HepG2 (cell line): ENCODE results near the gene DOK4. TPM values are rescaled to one million over a fixed set of nuclear protein-coding genes. Genes with fewer than 3 reads are reported as not detected.

ENCODE experiments used
- HIVEP1 ChIP-seq: sonication (generic); formaldehyde crosslinking; IDR thresholded peaks from 2 replicates; pipeline ENCODE4 v1.4.0; 2020; ENCODE audit warnings: mild to moderate bottlenecking, missing genetic modification reagents
- HMG20B ChIP-seq: conservative IDR thresholded peaks from 2 replicates; pipeline ENCODE4 v1.6.1; 2016; ENCODE audit warnings: missing genetic modification reagents, missing compliant biosample characterization
- HNF4A ChIP-seq: sonication (generic); formaldehyde crosslinking; IDR thresholded peaks from 2 replicates; pipeline ENCODE4 v1.4.0; 2020; ENCODE audit warnings: missing genetic modification reagents
- HNRNPLL ChIP-seq: fragments of 200-400 bp; formaldehyde crosslinking; IDR thresholded peaks from 2 replicates; pipeline ENCODE4 v1.6.1; 2017; ENCODE audit warnings: mild to moderate bottlenecking, low read depth, low read length; ENCODE audit not compliant: poor library complexity, severe bottlenecking
- JUN ChIP-seq: sonication (generic); formaldehyde crosslinking; IDR thresholded peaks from 2 replicates; pipeline ENCODE4 v1.4.0; 2020; ENCODE audit warnings: mild to moderate bottlenecking, missing genetic modification reagents
- KDM6A ChIP-seq: IDR thresholded peaks from 2 replicates; pipeline ENCODE4 v1.6.1; 2016; ENCODE audit warnings: low read depth
- PCBP2 ChIP-seq: fragments of 200-400 bp; formaldehyde crosslinking; optimal IDR thresholded peaks from 2 replicates; pipeline ENCODE3; 2018; ENCODE audit warnings: low read length, low read depth; ENCODE audit not compliant: poor library complexity, severe bottlenecking
- RNF219 ChIP-seq: sonication (generic); formaldehyde crosslinking; IDR thresholded peaks from 2 replicates; pipeline ENCODE4 v1.5.0; 2020; ENCODE audit warnings: mild to moderate bottlenecking, missing genetic modification reagents
- SP4 ChIP-seq: sonication (generic); formaldehyde crosslinking; IDR thresholded peaks from 2 replicates; pipeline ENCODE4 v1.8.1; 2023; ENCODE audit warnings: mild to moderate bottlenecking, missing genetic modification reagents
- SYNCRIP ChIP-seq: fragments of 200-400 bp; formaldehyde crosslinking; IDR thresholded peaks from 2 replicates; pipeline ENCODE4 v1.6.1; 2018; ENCODE audit warnings: mild to moderate bottlenecking, low read depth, low read length; ENCODE audit not compliant: insufficient read depth
- TCF7 ChIP-seq: sonication (generic); IDR thresholded peaks from 2 replicates; pipeline ENCODE4 v1.6.1; 2016; ENCODE audit warnings: antibody characterized with exemption, low read depth
- THAP9 ChIP-seq: sonication (generic); formaldehyde crosslinking; IDR thresholded peaks from 2 replicates; pipeline ENCODE4; 2020; ENCODE audit warnings: missing genetic modification reagents, mild to moderate bottlenecking, borderline replicate concordance
- ZBTB20 ChIP-seq: sonication (generic); formaldehyde crosslinking; IDR thresholded peaks from 2 replicates; pipeline ENCODE4 v1.8.1; 2023; ENCODE audit warnings: missing genetic modification reagents, low read depth, mild to moderate bottlenecking, borderline replicate concordance
- ZNF205 ChIP-seq: IDR thresholded peaks from 2 replicates; pipeline ENCODE4 v1.6.1; 2018; ENCODE audit warnings: missing biosample characterization, missing genetic modification reagents
- ZNF570 ChIP-seq: sonication (generic); formaldehyde crosslinking; IDR thresholded peaks from 2 replicates; pipeline ENCODE4 v1.4.0; 2020; ENCODE audit warnings: mild to moderate bottlenecking, missing genetic modification reagents, borderline replicate concordance
- ZNF589 ChIP-seq: sonication (generic); formaldehyde crosslinking; conservative IDR thresholded peaks from 2 replicates; pipeline ENCODE4 v1.8.0; 2022; ENCODE audit warnings: mild to moderate bottlenecking, moderate library complexity, missing genetic modification reagents
- ZNF644 ChIP-seq: IDR thresholded peaks from 2 replicates; pipeline ENCODE4 v1.6.1; 2016; ENCODE audit warnings: low read depth
- ZNF660 ChIP-seq: sonication (generic); formaldehyde crosslinking; IDR thresholded peaks from 2 replicates; pipeline ENCODE4 v1.5.1; 2020; ENCODE audit warnings: mild to moderate bottlenecking, low read depth, missing genetic modification reagents, borderline replicate concordance
- ZNF747 ChIP-seq: sonication (generic); formaldehyde crosslinking; IDR thresholded peaks from 2 replicates; pipeline ENCODE4 v1.8.1; 2023; ENCODE audit warnings: missing genetic modification reagents, mild to moderate bottlenecking, borderline replicate concordance
- ZNF777 ChIP-seq: sonication (generic); formaldehyde crosslinking; IDR thresholded peaks from 2 replicates; pipeline ENCODE4 v1.4.0; 2020; ENCODE audit warnings: missing genetic modification reagents
- ZNF83 ChIP-seq: sonication (generic); formaldehyde crosslinking; IDR thresholded peaks from 2 replicates; pipeline ENCODE4 v1.4.0; 2020; ENCODE audit warnings: missing genetic modification reagents, mild to moderate bottlenecking, borderline replicate concordance
- ZSCAN21 ChIP-seq: sonication (generic); formaldehyde crosslinking; IDR thresholded peaks from 2 replicates; pipeline ENCODE4 v1.8.0; 2022; ENCODE audit warnings: mild to moderate bottlenecking, missing genetic modification reagents, moderate library complexity, borderline replicate concordance
- polyA plus RNA-seq, 8 experiments: library from polyadenylated mRNA; depleted of rRNA in 3 of 8; stranded (reverse) in 7 of 8; unstranded in 1 of 8; fragments of >200 nt; fragmentation: Illumina TruSeq in 4 of 8; extraction: Trizol in 4 of 8; gene quantifications; 2 replicates each; pipeline versions ENCODE4 v1.2.1 to v1.2.3, GENCODE V29; 2011 to 2016; ENCODE audit warnings: low read depth in 4 of 8, missing spikeins in 1 of 8, mixed read lengths in 1 of 8; ENCODE audit not compliant: insufficient read depth in 1 of 8
- total RNA-seq, 5 experiments: library from RNA; depleted of rRNA; stranded (reverse); fragments of >200 nt; fragmentation: Illumina TruSeq; extraction: Trizol; gene quantifications; 2 replicates each; pipeline ENCODE4 v1.2.3, GENCODE V29; 2016; ENCODE audit warnings: low read depth in 1 of 5
- TF ChIP-seq, protein P1 (sequence below): sonication (generic); formaldehyde crosslinking; IDR thresholded peaks from 2 replicates; pipeline ENCODE4 v1.4.0; 2020; ENCODE audit warnings: missing genetic modification reagents

The DOK4 gene
- total and polyA plus RNA-seq, 2 of the 13 experiments (the other 11 are each of a cell fraction or from before 2014, with no cell fraction given), result 52.7 to 70.0 TPM

GRCh38 chr16:57482845-57483545, 3.3 kb downstream of the DOK4 start (continued):
- TF ChIP-seq ZNF644 (peak; percentile 38; the same call in 1 of the 2 replicates), ZNF83 (CRISPR knock-in tag) (no peak; the same call in 1 of the 2 replicates), KDM6A (peak; percentile 68), HMG20B (CRISPR knock-in tag) (0 out of 2 replicates have a peak, but pooled peaks have one; percentile 53), HIVEP1 (CRISPR knock-in tag) (no peak), ZNF570 (CRISPR knock-in tag) (no peak), ZBTB20 (CRISPR knock-in tag) (peak; percentile 73; the same call in 1 of the 2 replicates), PCBP2 (no peak), ZSCAN21 (no peak; the same call in 1 of the 2 replicates), RNF219 (CRISPR knock-in tag) (no peak), TCF7 (no peak), HNRNPLL (peak; percentile 56), JUN (CRISPR knock-in tag) (peak; percentile 92), HNF4A (peak; percentile 92), ZNF660 (CRISPR knock-in tag) (no peak), THAP9 (CRISPR knock-in tag) (no peak), ZNF589 (CRISPR knock-in tag) (peak; percentile 83; the same call in 1 of the 2 replicates), ZNF205 (CRISPR knock-in tag) (0 out of 2 replicates have a peak, but pooled peaks have one; percentile 51), ZNF777 (CRISPR knock-in tag) (no peak), SYNCRIP (no peak), SP4 (CRISPR knock-in tag) (peak; percentile 71), ZNF747 (CRISPR knock-in tag) (0 out of 2 replicates have a peak, but pooled peaks have one; percentile 48)
- TF ChIP-seq, protein P1, sequence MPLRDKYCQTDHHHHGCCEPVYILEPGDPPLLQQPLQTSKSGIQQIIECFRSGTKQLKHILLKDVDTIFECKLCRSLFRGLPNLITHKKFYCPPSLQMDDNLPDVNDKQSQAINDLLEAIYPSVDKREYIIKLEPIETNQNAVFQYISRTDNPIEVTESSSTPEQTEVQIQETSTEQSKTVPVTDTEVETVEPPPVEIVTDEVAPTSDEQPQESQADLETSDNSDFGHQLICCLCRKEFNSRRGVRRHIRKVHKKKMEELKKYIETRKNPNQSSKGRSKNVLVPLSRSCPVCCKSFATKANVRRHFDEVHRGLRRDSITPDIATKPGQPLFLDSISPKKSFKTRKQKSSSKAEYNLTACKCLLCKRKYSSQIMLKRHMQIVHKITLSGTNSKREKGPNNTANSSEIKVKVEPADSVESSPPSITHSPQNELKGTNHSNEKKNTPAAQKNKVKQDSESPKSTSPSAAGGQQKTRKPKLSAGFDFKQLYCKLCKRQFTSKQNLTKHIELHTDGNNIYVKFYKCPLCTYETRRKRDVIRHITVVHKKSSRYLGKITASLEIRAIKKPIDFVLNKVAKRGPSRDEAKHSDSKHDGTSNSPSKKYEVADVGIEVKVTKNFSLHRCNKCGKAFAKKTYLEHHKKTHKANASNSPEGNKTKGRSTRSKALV, result no peak
